ENCODE data around the gene ZNF525. TPM values are rescaled to one million over a fixed set of nuclear protein-coding genes. Genes with fewer than 3 reads are reported as not detected.
A peak's percentile ranks its signal among the peaks of the same experiment; 100 is the strongest.
"Not testable (repeated sequence)": the region's sequence is repeated elsewhere in the genome, so short reads cannot be mapped to it uniquely, and the experiment has no call there.

The ZNF525 gene
- total RNA-seq (ENCODE audit: low replicate concordance), result 3.9 and 5.5 TPM in 2 replicates

GRCh38 chr19:53365134-53365898, at the start of gene ZNF525:
TSS of gene ZNF525 (plus strand) at chr19:53365705. CDS start at chr19:53372282, 6,577 bp downstream.
- H3K4me3 ChIP-seq (ENCODE audit: low read depth, low read length), result peak within 1 kb of the TSS; percentile 77
- TF ChIP-seq CTCF (IDR thresholded peaks at IDR 0.05; ENCODE audit: insufficient read depth, low read length), result peak; percentile 25
- DNase-seq (ENCODE audit: low read depth), result peak; percentile 71

GRCh38 chr19:53328967-53329366, 36.5 kb upstream of the ZNF525 start:
- peak; percentile 47 for DNase-seq (ENCODE audit: low read depth)
- no peak overlapping the region for H3K4me3 ChIP-seq (ENCODE audit: low read depth, low read length)

GRCh38 chr19:53332484-53332883, 33.0 kb upstream of the ZNF525 start:
- TF ChIP-seq CTCF (IDR thresholded peaks at IDR 0.05; ENCODE audit: insufficient read depth, low read length), result no peak
- no peak overlapping the region for H3K4me3 ChIP-seq (ENCODE audit: low read depth, low read length)
- no peak for DNase-seq (ENCODE audit: low read depth)

More at GRCh38 chr19:53328967-53329366, 36.5 kb upstream of the ZNF525 start:
- TF ChIP-seq CTCF (IDR thresholded peaks at IDR 0.05; ENCODE audit: insufficient read depth, low read length), result no peak

- no peak for TF ChIP-seq CTCF (IDR thresholded peaks at IDR 0.05; ENCODE audit: insufficient read depth, low read length)
- peak overlapping the region; percentile 96 for H3K4me3 ChIP-seq (ENCODE audit: low read depth, low read length)
- DNase-seq (ENCODE audit: low read depth), result no peak
Measured at GRCh38 chr19:53333066-53333462, 32.4 kb upstream of the ZNF525 start.

GRCh38 chr19:53333463-53334449, 31.7 kb upstream of the ZNF525 start, which contains the start of gene ZNF845:
TSS of gene ZNF845 (plus strand) at chr19:53333749. CDS start at chr19:53341308, 7,559 bp downstream.
- TF ChIP-seq CTCF (IDR thresholded peaks at IDR 0.05; ENCODE audit: insufficient read depth, low read length), result no peak
- H3K4me3 ChIP-seq (ENCODE audit: low read depth, low read length), result peak within 1 kb of the TSS; percentile 96
- peak; percentile 89 for DNase-seq (ENCODE audit: low read depth)

GRCh38 chr19:53344403-53344802, 21.1 kb upstream of the ZNF525 start:
- not testable (repeated sequence) for DNase-seq (ENCODE audit: low read depth); H3K4me3 ChIP-seq (ENCODE audit: low read depth, low read length)

GRCh38 chr19:53355739-53356138, 9.8 kb upstream of the ZNF525 start:
- no peak for DNase-seq (ENCODE audit: low read depth)
- no peak overlapping the region for H3K4me3 ChIP-seq (ENCODE audit: low read depth, low read length)
- no peak for TF ChIP-seq CTCF (IDR thresholded peaks at IDR 0.05; ENCODE audit: insufficient read depth, low read length)

All from fibroblast of the aortic adventitia (primary cell).